Measurements from ENCODE around the gene SFT2D3. TPM values are rescaled to one million over a fixed set of nuclear protein-coding genes. Genes with fewer than 3 reads are reported as not detected.

Gene SFT2D3
- total and polyA plus RNA-seq, 2 of the 8 experiments (the other 6 are each of a cell fraction or from before 2014, with no cell fraction given), result 7.3 to 10.3 TPM

GRCh38 chr2:127664895-127665225, 36.4 kb upstream of the SFT2D3 start:
- Histone ChIP-seq H3K79me2 (ENCODE audit: control insufficient read depth in 1 of 2, insufficient read depth in 2 of 2, low read length in 2 of 2) (no peaks in the 10 kb centered on the region), H3K14ac (ENCODE audit: insufficient read length) (no peak overlapping the region), H4K91ac (replicated peaks; ENCODE audit: insufficient read length, low read length) (no peak overlapping the region), H3K23me2 (ENCODE audit: low read depth, low read length) (peaks cover 3% of the 10 kb centered on the region; the same call in 1 of the 2 replicates), H3K36me3 (ENCODE audit: control insufficient read depth in 2 of 4, insufficient read depth in 4 of 4, low read length in 3 of 4) (no peaks in the 10 kb centered on the region), H3K9ac (replicated peaks in 1 of 4; ENCODE audit: extremely low read depth in 1 of 4, low read depth in 3 of 4, low read length in 3 of 4) (no peak overlapping the region), H2BK5ac (ENCODE audit: low read depth, low read length) (no peak overlapping the region), H3K27me3 (replicated peaks in 1 of 4; ENCODE audit: control insufficient read depth in 3 of 4, extremely low read depth in 1 of 4, insufficient read depth in 3 of 4, low read length in 3 of 4) (peaks cover 9 to 33% (median 25%) of the 10 kb centered on the region in 4 experiments), H2BK20ac (ENCODE audit: low read length) (no peak overlapping the region), H2BK12ac (ENCODE audit: low read depth, low read length) (no peak overlapping the region), H2AK5ac (ENCODE audit: low read depth, low read length) (no peak overlapping the region), H3K4me2 (ENCODE audit: insufficient read depth in 1 of 2, low read depth in 2 of 2, low read length in 2 of 2) (peak overlapping the region; percentile 43 to 71), H2AFZ (ENCODE audit: low read length) (peak overlapping the region; percentile 91; the same call in 1 of the 2 replicates), H3K79me1 (ENCODE audit: low read depth, low read length) (no peaks in the 10 kb centered on the region), H4K5ac (ENCODE audit: insufficient read length, low read depth, low read length) (no peak overlapping the region), H4K8ac (ENCODE audit: extremely low read depth, insufficient read depth, low read length) (no peak overlapping the region), H2BK15ac (ENCODE audit: low read length) (no peak overlapping the region), H4K20me1 (replicated peaks in 1 of 2; ENCODE audit: control insufficient read depth in 1 of 2, insufficient read depth in 2 of 2, low read length in 2 of 2) (no peaks in the 10 kb centered on the region), H3K4me3 (ENCODE audit: extremely low read depth in 1 of 4, insufficient read depth in 2 of 4, low read depth in 3 of 4, low read length in 4 of 4) (peak overlapping the region in 1 of 4 experiments; percentile 63; a peak in 1 of 8 replicates), H3K18ac (ENCODE audit: extremely low read depth, low read length) (no peak overlapping the region), H3K9me3 (ENCODE audit: insufficient read depth in 2 of 2, low read depth in 1 of 2, low read length in 1 of 2) (no peaks in the 10 kb centered on the region), H2BK120ac (replicated peaks; ENCODE audit: low read depth, low read length) (no peak overlapping the region), H3K27ac (ENCODE audit: low read depth, low read length) (no peak overlapping the region), H3K56ac (replicated peaks; ENCODE audit: insufficient read length, low read depth, low read length) (no peak overlapping the region), H3K4ac (replicated peaks; ENCODE audit: insufficient read length, low read depth, low read length) (peak overlapping the region; percentile 63), H3K4me1 (replicated peaks in 1 of 4; ENCODE audit: control insufficient read depth in 3 of 4, insufficient read depth in 4 of 4, low read length in 3 of 4) (peaks cover 0 to 3% (median 0%) of the 10 kb centered on the region in 4 experiments; a peak in 3 of 7 replicates), H3K23ac (ENCODE audit: insufficient read length) (no peak overlapping the region)
- POLR2A ChIA-PET (ENCODE audit: partially characterized antibody), result interaction anchor here (3.8 kb wide), 1 partner anchor 10 kb away, joined by 21 read pairs; the partner anchor contains the start of gene LIMS2
- WGBS, 2 experiments (ENCODE audit: extremely low coverage in 1 of 2, insufficient coverage in 1 of 2, insufficient read length in 1 of 2, insufficient replicate concordance in 2 of 2, low coverage in 1 of 2, low lambda C conversion rate in 2 of 2, missing lambda C conversion rate in 1 of 2), result 89% methylated on average over 6 of the region's 6 CpGs; no CpG with 5 or more reads in 1 of the 2 experiments
- CTCF ChIA-PET (ENCODE audit: partially characterized antibody), result interaction anchor here (0.6 to 2.6 kb wide), 6 partner anchors 12 to 244 kb away, joined by 3 to 11 read pairs (median 4); no protein-coding TSS in a partner anchor
- no peak for FAIRE-seq
- no peak for DNase-seq (ENCODE audit: low read depth in 1 of 2, low spot score in 2 of 2)
- TF ChIP-seq ATF3 (IDR thresholded peaks at IDR 0.05; ENCODE audit: insufficient read depth, low read depth, low read length) (no peak), USF2 (IDR thresholded peaks at IDR 0.05; ENCODE audit: low read length) (no peak), YY1 (IDR thresholded peaks at IDR 0.05; ENCODE audit: low read depth, low read length) (no peak), CHD1 (IDR thresholded peaks at IDR 0.05; ENCODE audit: low read depth, low read length) (no peak), SIX5 (IDR thresholded peaks at IDR 0.05; ENCODE audit: low read depth, low read length) (no peak), ZNF274 (IDR thresholded peaks at IDR 0.05; ENCODE audit: borderline replicate concordance, extremely low read depth, low read length) (no peak), RBBP5 (IDR thresholded peaks at IDR 0.05; ENCODE audit: borderline replicate concordance, low read depth, low read length) (no peak), SRF (IDR thresholded peaks at IDR 0.05; ENCODE audit: low read depth, low read length) (no peak), CTCF (IDR thresholded peaks at IDR 0.05; ENCODE audit: control extremely low read depth in 1 of 3, insufficient read depth in 1 of 3, low read depth in 1 of 3, low read length in 3 of 3) (no peak)

All from H1 (cell line).